ENCODE results near the gene SLC39A2.
A peak's percentile ranks its signal among the peaks of the same experiment; 100 is the strongest.
"Not testable (repeated sequence)": the region's sequence is repeated elsewhere in the genome, so short reads cannot be mapped to it uniquely, and the experiment has no call there.

The SLC39A2 gene, protein sequence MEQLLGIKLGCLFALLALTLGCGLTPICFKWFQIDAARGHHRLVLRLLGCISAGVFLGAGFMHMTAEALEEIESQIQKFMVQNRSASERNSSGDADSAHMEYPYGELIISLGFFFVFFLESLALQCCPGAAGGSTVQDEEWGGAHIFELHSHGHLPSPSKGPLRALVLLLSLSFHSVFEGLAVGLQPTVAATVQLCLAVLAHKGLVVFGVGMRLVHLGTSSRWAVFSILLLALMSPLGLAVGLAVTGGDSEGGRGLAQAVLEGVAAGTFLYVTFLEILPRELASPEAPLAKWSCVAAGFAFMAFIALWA

GRCh38 chr14:20998674-20999366 is at the start of gene SLC39A2:
SLC39A2 (plus strand) TSS chr14:20999293; CDS start chr14:20999447, 154 bp downstream.
- TF ChIP-seq CTCF (IDR thresholded peaks at IDR 0.05): no peak

DNA sequence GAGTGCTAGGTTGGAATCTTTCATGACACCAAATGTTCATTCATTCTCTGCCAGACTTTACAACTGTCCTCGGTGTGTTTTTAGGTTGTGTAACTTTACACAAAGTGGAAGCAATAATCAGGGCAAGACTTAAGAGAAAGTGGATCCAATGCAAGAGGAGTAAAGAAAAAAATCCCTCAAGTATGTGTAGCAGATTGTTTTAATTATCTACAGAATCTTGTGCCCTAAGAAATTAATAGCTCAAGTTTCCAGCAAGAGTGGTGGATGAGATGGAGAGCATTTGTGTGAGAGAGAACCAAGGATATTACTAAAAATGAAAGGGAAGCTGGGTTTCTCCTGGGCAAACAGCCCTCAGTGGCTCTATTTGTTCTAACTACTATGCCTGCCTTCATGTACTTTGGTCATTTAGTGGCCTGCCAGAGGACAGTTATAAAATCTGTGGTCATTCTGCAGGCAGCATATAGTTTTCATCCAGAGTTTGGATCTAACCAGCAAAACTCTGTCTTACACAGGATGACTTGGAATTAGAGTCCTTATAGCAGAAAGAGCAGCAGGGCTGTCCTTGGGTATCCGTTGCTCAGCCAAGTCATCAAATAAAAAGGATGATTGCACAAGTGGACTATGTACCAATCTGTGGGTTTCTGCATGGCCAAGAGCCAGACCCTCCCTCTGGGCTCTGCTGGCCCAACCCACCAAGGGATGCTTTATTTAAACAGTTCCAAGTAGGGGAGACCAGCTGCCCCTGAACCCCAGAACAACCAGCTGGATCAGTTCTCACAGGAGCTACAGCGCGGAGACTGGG is 44.2 kb upstream of the SLC39A2 start, which contains the start of gene RNASE2:
Gene RNASE2, plus strand, starts transcription at position 752 of the 802 bp plus-strand sequence. CDS start 285 bp downstream, outside the sequence.
- not testable (repeated sequence) for H3K36me3 ChIP-seq, H3K27me3 ChIP-seq, H3K9me3 ChIP-seq
- H3K4me1 ChIP-seq (ENCODE audit: control insufficient read depth in 1 of 2, insufficient read depth in 1 of 2, low read depth in 1 of 2, low read length in 1 of 2): peaks cover 53 to 57% of the 10 kb centered on the region in 2 experiments
- H3K4me3 ChIP-seq (ENCODE audit: low read depth in 1 of 2, low read length in 1 of 2): peak within 1 kb of the TSS; percentile 25 to 35
- H3K27ac ChIP-seq: peak within 1 kb of the TSS; percentile 77

More at GRCh38 chr14:20998674-20999366, at the start of gene SLC39A2:
- Histone ChIP-seq H3K27ac (no peak within 1 kb of the TSS), H3K36me3 (peaks cover 41% of the 10 kb centered on the region), H3K27me3 (no peaks in the 10 kb centered on the region), H3K4me3 (ENCODE audit: low read depth in 1 of 2, low read length in 1 of 2) (no peak within 1 kb of the TSS), H3K4me1 (ENCODE audit: control insufficient read depth in 1 of 2, insufficient read depth in 1 of 2, low read depth in 1 of 2, low read length in 1 of 2) (no peaks in the 10 kb centered on the region), H3K9me3 (no peaks in the 10 kb centered on the region)

DNA sequence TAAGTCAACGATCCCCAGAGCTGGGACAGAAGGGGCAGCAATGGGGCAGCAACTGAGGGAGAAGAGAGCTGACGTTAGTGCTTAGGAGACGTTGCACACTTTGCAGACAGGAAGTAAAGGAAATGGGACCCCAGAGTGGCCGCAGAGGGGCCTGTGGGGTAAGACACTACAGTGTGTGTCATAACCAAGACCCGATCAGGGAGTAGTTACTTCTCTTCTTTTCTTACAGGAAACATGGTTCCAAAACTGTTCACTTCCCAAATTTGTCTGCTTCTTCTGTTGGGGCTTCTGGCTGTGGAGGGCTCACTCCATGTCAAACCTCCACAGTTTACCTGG is 43.6 kb upstream of the SLC39A2 start:
- not testable (repeated sequence) for H3K9me3 ChIP-seq, H3K27me3 ChIP-seq, H3K36me3 ChIP-seq
- Histone ChIP-seq H3K4me3 (ENCODE audit: low read depth in 1 of 2, low read length in 1 of 2) (peak overlapping the region; percentile 25 to 35), H3K4me1 (ENCODE audit: control insufficient read depth in 1 of 2, insufficient read depth in 1 of 2, low read depth in 1 of 2, low read length in 1 of 2) (peaks cover 52 to 53% of the 10 kb centered on the region in 2 experiments), H3K27ac (peak overlapping the region; percentile 77)

GRCh38 chr14:20956376-20956976 is 42.6 kb upstream of the SLC39A2 start:
- Histone ChIP-seq H3K27me3 (no peaks in the 10 kb centered on the region), H3K9me3 (no peaks in the 10 kb centered on the region), H3K27ac (peak overlapping the region; percentile 77), H3K4me3 (ENCODE audit: low read depth in 1 of 2, low read length in 1 of 2) (no peak overlapping the region), H3K36me3 (no peaks in the 10 kb centered on the region), H3K4me1 (ENCODE audit: control insufficient read depth in 1 of 2, insufficient read depth in 1 of 2, low read depth in 1 of 2, low read length in 1 of 2) (peaks cover 53 to 62% of the 10 kb centered on the region in 2 experiments)
- TF ChIP-seq CTCF (IDR thresholded peaks at IDR 0.05): no peak

- H3K27me3 ChIP-seq, H3K27ac ChIP-seq: not testable (repeated sequence)
Observed at GRCh38 chr14:20958946-20959345, 40.1 kb upstream of the SLC39A2 start.

DNA sequence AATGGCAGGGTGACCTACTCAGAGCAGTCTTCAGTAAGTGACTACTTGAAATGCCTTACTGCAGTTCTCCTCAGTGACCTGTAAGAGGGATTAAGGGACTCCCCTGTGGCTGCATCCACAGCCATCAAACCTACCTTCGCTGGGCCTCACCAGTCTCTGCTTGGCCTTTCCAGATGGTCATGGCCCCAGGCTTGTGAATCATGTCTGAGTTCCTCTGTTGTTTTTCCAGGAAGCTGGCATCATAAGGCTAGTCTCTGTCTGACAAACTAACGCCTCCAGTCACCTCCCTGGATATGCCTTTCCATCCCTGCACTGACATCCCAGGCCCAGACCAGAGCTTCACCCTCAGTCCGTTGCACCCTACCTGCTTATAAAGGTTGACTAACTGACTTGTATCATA is 29.8 kb upstream of the SLC39A2 start:
- H3K36me3 ChIP-seq: no peaks in the 10 kb centered on the region
- H3K27ac ChIP-seq: no peak overlapping the region
- H3K27me3 ChIP-seq: peaks cover 8% of the 10 kb centered on the region
- no peaks in the 10 kb centered on the region for H3K9me3 ChIP-seq
- no peak overlapping the region for H3K4me3 ChIP-seq (ENCODE audit: low read depth in 1 of 2, low read length in 1 of 2)
- TF ChIP-seq CTCF (IDR thresholded peaks at IDR 0.05): no peak
- peaks cover 11 to 15% of the 10 kb centered on the region in 2 experiments for H3K4me1 ChIP-seq (ENCODE audit: control insufficient read depth in 1 of 2, insufficient read depth in 1 of 2, low read depth in 1 of 2, low read length in 1 of 2)

More at GRCh38 chr14:20958946-20959345, 40.1 kb upstream of the SLC39A2 start:
- H3K4me1 ChIP-seq (ENCODE audit: control insufficient read depth in 1 of 2, insufficient read depth in 1 of 2, low read depth in 1 of 2, low read length in 1 of 2): peaks cover 32 to 40% of the 10 kb centered on the region in 2 experiments
- not testable (repeated sequence) for H3K9me3 ChIP-seq; H3K4me3 ChIP-seq (ENCODE audit: low read depth in 1 of 2, low read length in 1 of 2); H3K36me3 ChIP-seq

Measured in neutrophil (primary cell).